B cell (primary cell): ENCODE results near the gene MAMDC4. TPM values are rescaled to one million over a fixed set of nuclear protein-coding genes. Genes with fewer than 3 reads are reported as not detected.

ENCODE experiments used
- ATAC-seq: fragments of 200-7000 bp; cut with Tn5 transposase; one replicate; pipeline ENCODE4 v1.10.0; 2021; ENCODE audit warnings: low read depth, mild to moderate bottlenecking, moderate number of reproducible peaks, moderate library complexity
- CTCF ChIA-PET: fragments of 350-600 bp; sonication (Branson Sonifier 250); formaldehyde crosslinking; loops from one replicate; lab custom pipeline; 2021; ENCODE audit warnings: antibody characterized with exemption, inconsistent platforms; lab: Charles Lee
- POLR2A ChIA-PET: fragments of 350-600 bp; sonication (Branson Sonifier 250); formaldehyde crosslinking; loops from one replicate; lab custom pipeline; 2021; ENCODE audit warnings: antibody characterized with exemption; lab: Charles Lee
- DNase-seq: peaks from one replicate; pipeline ENCODE4 v3.0.0; 2013
- H2AFZ ChIP-seq: 2 replicates; pipeline ENCODE4 v1.6.1; 2012; ENCODE audit warnings: mild to moderate bottlenecking, low read depth, low read length; ENCODE audit not compliant: insufficient read depth, poor library complexity, severe bottlenecking
- H3K27ac ChIP-seq, 2 donors: 1 replicate in 1 of 2; 2 replicates in 1 of 2; pipeline ENCODE4 v1.5.1; 2012 to 2013; ENCODE audit warnings: low read length in 2 of 2, mild to moderate bottlenecking in 2 of 2, moderate library complexity in 1 of 2
- H3K27me3 ChIP-seq, 4 experiments: fragments of 200-600 bp in 1 of 4; sonication (generic) in 1 of 4; replicated peaks in 1 of 4; 1 replicate in 2 of 4; 2 replicates in 2 of 4; pipeline versions ENCODE4 v1.6.1 to v1.7.0; 2013 to 2016; ENCODE audit warnings: low read length in 3 of 4, mild to moderate bottlenecking in 2 of 4, mixed read lengths in 1 of 4, moderate library complexity in 1 of 4; ENCODE audit not compliant: insufficient read depth in 4 of 4, control insufficient read depth in 3 of 4; ENCODE audit errors: control extremely low read depth in 1 of 4
- H3K36me3 ChIP-seq, 2 experiments: replicated peaks in 1 of 2; 1 replicate in 1 of 2; 2 replicates in 1 of 2; pipeline versions ENCODE4 v1.6.1 to v1.7.1; 2013; ENCODE audit warnings: low read length in 1 of 2; ENCODE audit not compliant: insufficient read depth in 2 of 2, control insufficient read depth in 1 of 2; ENCODE audit errors: control extremely low read depth in 1 of 2, extremely low read depth in 1 of 2
- H3K4me1 ChIP-seq, 2 donors: fragments of 200-600 bp in 1 of 2; sonication (generic) in 1 of 2; 1 replicate in 1 of 2; 2 replicates in 1 of 2; pipeline versions ENCODE4 v1.5.1 to v1.6.1; 2013 to 2017; ENCODE audit warnings: low read length in 2 of 2; ENCODE audit not compliant: control insufficient read depth in 2 of 2, insufficient read depth in 2 of 2
- H3K4me2 ChIP-seq: replicated peaks from 2 replicates; pipeline ENCODE3; 2012; ENCODE audit warnings: mild to moderate bottlenecking, low read depth, low read length; ENCODE audit not compliant: poor library complexity, severe bottlenecking
- H3K4me3 ChIP-seq, 5 experiments: fragments of 200-600 bp in 1 of 5; sonication (generic) in 1 of 5; 1 replicate in 3 of 5; 2 replicates in 2 of 5; pipeline versions ENCODE4 v1.5.1 to v1.7.0; 2011 to 2016; ENCODE audit warnings: low read length in 4 of 5, mild to moderate bottlenecking in 4 of 5, low read depth in 2 of 5, control low read depth in 1 of 5, moderate library complexity in 1 of 5; ENCODE audit not compliant: insufficient read depth in 1 of 5; ENCODE audit errors: control extremely low read depth in 1 of 5, extremely low read depth in 1 of 5
- H3K79me2 ChIP-seq: fragments of 200-600 bp; sonication (generic); one replicate; pipeline ENCODE4 v1.6.0; 2016; ENCODE audit warnings: low read length; ENCODE audit not compliant: control insufficient read depth, insufficient read depth
- H3K9ac ChIP-seq: fragments of 200-600 bp; sonication (generic); 2 replicates; pipeline ENCODE4 v1.6.1; 2017; ENCODE audit warnings: mild to moderate bottlenecking, low read length, moderate library complexity
- H3K9me3 ChIP-seq, 3 donors: one replicate each; pipeline versions ENCODE4 v1.6.1 to v1.7.1; 2013; ENCODE audit warnings: low read length in 2 of 3; ENCODE audit not compliant: control insufficient read depth in 2 of 3, insufficient read depth in 1 of 3; ENCODE audit errors: control extremely low read depth in 1 of 3
- H4K20me1 ChIP-seq: 2 replicates; pipeline ENCODE4 v1.6.0; 2012; ENCODE audit warnings: mild to moderate bottlenecking, low read length; ENCODE audit not compliant: insufficient read depth, control insufficient read depth, poor library complexity, severe bottlenecking
- H3K27ac Mint-ChIP-seq: one replicate; pipeline ENCODE4 v1.8.0; 2021; ENCODE audit warnings: mixed read lengths
- H3K27me3 Mint-ChIP-seq: one replicate; pipeline ENCODE4 v1.8.0; 2021; ENCODE audit warnings: mixed read lengths
- H3K4me1 Mint-ChIP-seq: one replicate; pipeline ENCODE4 v1.8.0; 2021; ENCODE audit warnings: mixed read lengths
- H3K4me3 Mint-ChIP-seq: one replicate; pipeline ENCODE4 v1.8.0; 2021; ENCODE audit warnings: mixed read lengths
- H3K9me3 Mint-ChIP-seq: one replicate; pipeline ENCODE4 v1.8.0; 2022; ENCODE audit warnings: mixed read lengths; ENCODE audit not compliant: insufficient read depth
- CTCF ChIP-seq: fragments of 200-600 bp; IDR thresholded peaks from one replicate; pipeline ENCODE4 v1.8.0; 2022; ENCODE audit warnings: antibody characterized with exemption, mild to moderate bottlenecking
- EZH2 ChIP-seq: IDR thresholded peaks from 2 replicates; pipeline ENCODE4 v1.6.1; 2012; ENCODE audit warnings: borderline replicate concordance, low read depth, mild to moderate bottlenecking, moderate library complexity, low read length; ENCODE audit not compliant: insufficient read depth, poor library complexity, severe bottlenecking
- WGBS: methylation state at CpG from one replicate; pipeline ENCODE4 v1.1.5; 2013; ENCODE audit warnings: missing lambda C conversion rate; ENCODE audit not compliant: insufficient coverage; 5-methylcytosine and 5-hydroxymethylcytosine counted together
- intact Hi-C: fragments of 100-400 bp; cut with micrococcal nuclease; formaldehyde crosslinking; loops from one replicate; pipeline ENCODE4 v1.10.0; 2022
- polyA plus RNA-seq: library from polyadenylated mRNA; depleted of rRNA; stranded (reverse); fragments of >200 nt; gene quantifications from 2 replicates; pipeline ENCODE4 v1.2.3, GENCODE V29; 2012
- total RNA-seq, 2 donors: library from RNA; stranded (reverse); fragments of 120-200 nt in 1 of 2; gene quantifications; 1 replicate in 1 of 2; 2 replicates in 1 of 2; pipeline versions ENCODE4 v1.2.3 to v1.2.4, GENCODE V29; 2013 to 2022

The MAMDC4 gene
- total and polyA plus RNA-seq, 2 donors (not counting 1 experiment from before 2014, with no cell fraction given), result 5.4 to 6.8 TPM

- intact Hi-C loops, result no loop called here
- peaks cover 7% of the 10 kb centered on the region for H3K4me1 Mint-ChIP-seq
- Histone ChIP-seq H3K4me3 (no peak overlapping the region), H3K27ac (no peak overlapping the region), H3K4me2 (no peak overlapping the region), H3K4me1 (peaks cover 0 to 5% of the 10 kb centered on the region in 2 donors), H4K20me1 (peaks cover 21% of the 10 kb centered on the region), H3K27me3 (no peaks in the 10 kb centered on the region), H3K9me3 (no peaks in the 10 kb centered on the region), H2AFZ (no peak overlapping the region), H3K9ac (no peak overlapping the region), H3K36me3 (peaks cover 0 to 35% of the 10 kb centered on the region in 2 experiments), H3K79me2 (peaks cover 12% of the 10 kb centered on the region)
- no peak overlapping the region for H3K4me3 Mint-ChIP-seq
- no peaks in the 10 kb centered on the region for H3K9me3 Mint-ChIP-seq
- ATAC-seq (no peak), DNase-seq (peak; percentile 13)
- 86% methylated on average over 20 of the region's 20 CpGs for WGBS
- no peaks in the 10 kb centered on the region for H3K27me3 Mint-ChIP-seq
- no peak for TF ChIP-seq EZH2
- ChIA-PET POLR2A (interaction anchor here (0.6 kb wide), 1 partner anchor 42 kb away, joined by 3 read pairs; no protein-coding TSS in a partner anchor), CTCF (interaction anchor here (1.1 to 1.3 kb wide), 2 partner anchors 16 to 205 kb away, joined by 3 to 4 read pairs; partner anchors contain the start of gene AJM1)
- no peak overlapping the region for H3K27ac Mint-ChIP-seq
Measured at GRCh38 chr9:136858844-136859757, 7.0 kb downstream of the MAMDC4 start.

- WGBS, result 95% methylated on average over 8 of the region's 9 CpGs
- peaks cover 8 to 13% of the 10 kb centered on the region in 2 donors for H3K4me1 ChIP-seq
- H3K4me2 ChIP-seq, result no peak overlapping the region
- no peak overlapping the region for H3K4me3 ChIP-seq
- no peak for TF ChIP-seq CTCF
- no peak for TF ChIP-seq EZH2
- H3K79me2 ChIP-seq, result peaks cover 22% of the 10 kb centered on the region
- H3K4me1 Mint-ChIP-seq, result peaks cover 17% of the 10 kb centered on the region
- no peak overlapping the region for H3K4me3 Mint-ChIP-seq
- intact Hi-C loops, result no loop called here
- H3K27ac Mint-ChIP-seq, result no peak overlapping the region
- no peak overlapping the region for H3K9ac ChIP-seq
- no peak overlapping the region for H3K27ac ChIP-seq
- ATAC-seq (no peak), DNase-seq (no peak)
- no peak overlapping the region for H2AFZ ChIP-seq
- no peaks in the 10 kb centered on the region for H3K9me3 Mint-ChIP-seq
- no peaks in the 10 kb centered on the region for H3K9me3 ChIP-seq
- H3K27me3 Mint-ChIP-seq, result no peaks in the 10 kb centered on the region
- ChIA-PET POLR2A (no interaction called here), CTCF (interaction anchor here (1.0 to 1.3 kb wide), 3 partner anchors 18 to 203 kb away, joined by 3 to 4 read pairs (median 3); partner anchors contain the start of gene AJM1)
- no peaks in the 10 kb centered on the region for H3K27me3 ChIP-seq
- peaks cover 0 to 37% of the 10 kb centered on the region in 2 experiments for H3K36me3 ChIP-seq
- peaks cover 29% of the 10 kb centered on the region for H4K20me1 ChIP-seq
Measured at GRCh38 chr9:136860529-136860928, 8.4 kb downstream of the MAMDC4 start.
